ENCODE measurements around the gene MYO3B. TPM values are rescaled to one million over a fixed set of nuclear protein-coding genes. Genes with fewer than 3 reads are reported as not detected.

Gene MYO3B
- total and polyA plus RNA-seq, 2 of the 8 experiments (the other 6 are each of a cell fraction or from before 2014, with no cell fraction given): 0.17 to 0.19 TPM

DNA sequence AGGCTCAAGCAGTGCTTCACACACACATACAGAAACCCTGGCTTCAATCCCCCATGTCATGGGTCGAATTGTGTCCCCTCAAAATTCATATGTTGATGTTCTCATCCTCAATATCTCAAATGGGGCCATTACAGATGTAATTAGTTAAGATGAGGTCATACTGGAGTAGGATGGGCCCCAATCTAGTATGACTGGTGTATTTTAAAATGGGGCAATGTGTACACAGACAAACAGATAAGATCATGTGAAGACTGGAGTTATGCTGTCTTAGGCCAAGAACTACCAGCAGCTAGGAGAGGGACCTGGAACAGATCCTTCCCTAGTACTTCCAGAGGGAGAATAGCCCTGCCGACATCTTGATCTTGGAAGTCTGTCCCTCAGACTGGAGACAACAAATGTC, 167.7 kb downstream of the MYO3B start:
- H4K20me1 ChIP-seq (replicated peaks in 1 of 2; ENCODE audit: control insufficient read depth in 1 of 2, insufficient read depth in 2 of 2, low read length in 2 of 2): no peaks in the 10 kb centered on the region
- no peak overlapping the region for H3K14ac ChIP-seq (ENCODE audit: insufficient read length)
- no peak overlapping the region for H2AK5ac ChIP-seq (ENCODE audit: low read depth, low read length)
- no peak overlapping the region for H3K4me2 ChIP-seq (ENCODE audit: insufficient read depth in 1 of 2, low read depth in 2 of 2, low read length in 2 of 2)
- no peak overlapping the region for H3K23ac ChIP-seq (ENCODE audit: insufficient read length)
- H3K56ac ChIP-seq (replicated peaks; ENCODE audit: insufficient read length, low read depth, low read length): no peak overlapping the region
- no peak overlapping the region for H2BK5ac ChIP-seq (ENCODE audit: low read depth, low read length)
- H3K4me3 ChIP-seq (ENCODE audit: extremely low read depth in 1 of 4, insufficient read depth in 2 of 4, low read depth in 3 of 4, low read length in 4 of 4): no peak overlapping the region
- WGBS, 2 experiments (ENCODE audit: extremely low coverage in 1 of 2, insufficient coverage in 1 of 2, insufficient read length in 1 of 2, insufficient replicate concordance in 2 of 2, low coverage in 1 of 2, low lambda C conversion rate in 2 of 2, missing lambda C conversion rate in 1 of 2): 94% methylated on average over 2 of the region's 2 CpGs; no CpG with 5 or more reads in 1 of the 2 experiments
- no peak for FAIRE-seq
- H2AFZ ChIP-seq (ENCODE audit: low read length): no peak overlapping the region
- no peaks in the 10 kb centered on the region for H3K27me3 ChIP-seq (replicated peaks in 1 of 4; ENCODE audit: control insufficient read depth in 3 of 4, extremely low read depth in 1 of 4, insufficient read depth in 3 of 4, low read length in 3 of 4)
- no peak overlapping the region for H2BK20ac ChIP-seq (ENCODE audit: low read length)
- no peaks in the 10 kb centered on the region for H3K23me2 ChIP-seq (ENCODE audit: low read depth, low read length)
- no peak overlapping the region for H3K18ac ChIP-seq (ENCODE audit: extremely low read depth, low read length)
- H2BK120ac ChIP-seq (replicated peaks; ENCODE audit: low read depth, low read length): no peak overlapping the region
- H3K9me3 ChIP-seq (ENCODE audit: insufficient read depth in 2 of 2, low read depth in 1 of 2, low read length in 1 of 2): no peaks in the 10 kb centered on the region
- 0 out of 2 replicates have a peak overlapping the region, but pooled peaks have one; percentile 4 for H2BK12ac ChIP-seq (ENCODE audit: low read depth, low read length)
- no peaks in the 10 kb centered on the region for H3K79me2 ChIP-seq (ENCODE audit: control insufficient read depth in 1 of 2, insufficient read depth in 2 of 2, low read length in 2 of 2)
- no peak for DNase-seq (ENCODE audit: low read depth in 1 of 2, low spot score in 2 of 2)
- ChIA-PET CTCF (ENCODE audit: partially characterized antibody) (interaction anchor here (4.9 kb wide), 1 partner anchor 22 kb away, joined by 21 read pairs; no protein-coding TSS in a partner anchor), POLR2A (ENCODE audit: partially characterized antibody) (no interaction called here)
- H4K5ac ChIP-seq (ENCODE audit: insufficient read length, low read depth, low read length): no peak overlapping the region
- H3K9ac ChIP-seq (replicated peaks in 1 of 4; ENCODE audit: extremely low read depth in 1 of 4, low read depth in 3 of 4, low read length in 3 of 4): no peak overlapping the region
- H3K27ac ChIP-seq (ENCODE audit: low read depth, low read length): no peak overlapping the region
- H4K8ac ChIP-seq (ENCODE audit: extremely low read depth, insufficient read depth, low read length): no peak overlapping the region
- no peak overlapping the region for H3K4ac ChIP-seq (replicated peaks; ENCODE audit: insufficient read length, low read depth, low read length)
- no peaks in the 10 kb centered on the region for H3K36me3 ChIP-seq (ENCODE audit: control insufficient read depth in 2 of 4, insufficient read depth in 4 of 4, low read length in 3 of 4)
- H2BK15ac ChIP-seq (ENCODE audit: low read length): no peak overlapping the region
- H4K91ac ChIP-seq (replicated peaks; ENCODE audit: insufficient read length, low read length): no peak overlapping the region
- no peaks in the 10 kb centered on the region for H3K79me1 ChIP-seq (ENCODE audit: low read depth, low read length)
- H3K4me1 ChIP-seq (replicated peaks in 1 of 4; ENCODE audit: control insufficient read depth in 3 of 4, insufficient read depth in 4 of 4, low read length in 3 of 4): peaks cover 0 to 3% (median 3%) of the 10 kb centered on the region in 4 experiments; a peak in 3 of 7 replicates
- TF ChIP-seq POLR2AphosphoS5 (IDR thresholded peaks at IDR 0.05; ENCODE audit: low read depth, low read length) (no peak), EP300 (IDR thresholded peaks at IDR 0.05; ENCODE audit: borderline replicate concordance in 1 of 2, low read depth in 2 of 2, low read length in 2 of 2) (no peak), CBX8 (IDR thresholded peaks at IDR 0.05; ENCODE audit: borderline replicate concordance, low read depth, low read length) (no peak), GTF2F1 (IDR thresholded peaks at IDR 0.05; ENCODE audit: borderline replicate concordance, low read depth, low read length) (no peak)
